AG04449 (cell line): Measurements from ENCODE around the gene LTN1.
A peak's percentile ranks its signal among the peaks of the same experiment; 100 is the strongest.

Experiments
- CTCF ChIA-PET: fragments of 350-600 bp; formaldehyde crosslinking; extraction: SDS; loops from one replicate; lab custom pipeline; 2021; ENCODE audit warnings: antibody characterized with exemption; lab: Yijun Ruan, JAX
- POLR2A ChIA-PET: fragments of 400-600, 350-600 bp; formaldehyde crosslinking; extraction: SDS; loops from one replicate; lab custom pipeline; 2020; ENCODE audit warnings: antibody characterized with exemption, inconsistent platforms; lab: Yijun Ruan, JAX
- DNase-seq: peaks from one replicate; pipeline ENCODE4 v3.0.0-alpha.2; 2010; ENCODE audit warnings: low read depth, low spot score
- H3K4me3 ChIP-seq: 2 replicates; pipeline ENCODE4 v1.5.1; 2011; ENCODE audit warnings: low read depth, mild to moderate bottlenecking, control low read depth, low read length
- TF ChIP-seq, protein P1 (sequence below): IDR thresholded peaks from one replicate; pipeline ENCODE4 v1.5.1; 2011; ENCODE audit warnings: mild to moderate bottlenecking, moderate library complexity, low read length, control low read depth, inconsistent platforms; ENCODE audit not compliant: insufficient read depth; ENCODE audit errors: missing control alignments

Gene LTN1

GRCh38 chr21:28884976-28885852 is 107.5 kb downstream of the LTN1 start:
- no peak for DNase-seq
- ChIA-PET CTCF (interaction anchor here (1.4 kb wide), 1 partner anchor 21 kb away, joined by 3 read pairs; no protein-coding TSS in a partner anchor), POLR2A (no interaction called here)
- peak overlapping the region; percentile 73 for H3K4me3 ChIP-seq
- TF ChIP-seq, protein P1, sequence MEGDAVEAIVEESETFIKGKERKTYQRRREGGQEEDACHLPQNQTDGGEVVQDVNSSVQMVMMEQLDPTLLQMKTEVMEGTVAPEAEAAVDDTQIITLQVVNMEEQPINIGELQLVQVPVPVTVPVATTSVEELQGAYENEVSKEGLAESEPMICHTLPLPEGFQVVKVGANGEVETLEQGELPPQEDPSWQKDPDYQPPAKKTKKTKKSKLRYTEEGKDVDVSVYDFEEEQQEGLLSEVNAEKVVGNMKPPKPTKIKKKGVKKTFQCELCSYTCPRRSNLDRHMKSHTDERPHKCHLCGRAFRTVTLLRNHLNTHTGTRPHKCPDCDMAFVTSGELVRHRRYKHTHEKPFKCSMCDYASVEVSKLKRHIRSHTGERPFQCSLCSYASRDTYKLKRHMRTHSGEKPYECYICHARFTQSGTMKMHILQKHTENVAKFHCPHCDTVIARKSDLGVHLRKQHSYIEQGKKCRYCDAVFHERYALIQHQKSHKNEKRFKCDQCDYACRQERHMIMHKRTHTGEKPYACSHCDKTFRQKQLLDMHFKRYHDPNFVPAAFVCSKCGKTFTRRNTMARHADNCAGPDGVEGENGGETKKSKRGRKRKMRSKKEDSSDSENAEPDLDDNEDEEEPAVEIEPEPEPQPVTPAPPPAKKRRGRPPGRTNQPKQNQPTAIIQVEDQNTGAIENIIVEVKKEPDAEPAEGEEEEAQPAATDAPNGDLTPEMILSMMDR = no peak

GRCh38 chr21:28884481-28884880 is 108.2 kb downstream of the LTN1 start:
- ChIA-PET CTCF (interaction anchor here (0.9 to 1.4 kb wide), 3 partner anchors 9 to 21 kb away, joined by 3 read pairs; no protein-coding TSS in a partner anchor), POLR2A (interaction anchor here (1.0 to 1.3 kb wide), 2 partner anchors 10 to 12 kb away, joined by 3 read pairs; no protein-coding TSS in a partner anchor)
- H3K4me3 ChIP-seq = peak overlapping the region; percentile 73
- TF ChIP-seq, protein P1 = no peak
- no peak for DNase-seq

GRCh38 chr21:28883931-28884330 is 108.7 kb downstream of the LTN1 start:
- TF ChIP-seq, protein P1 = no peak
- POLR2A ChIA-PET = interaction anchor here (1.0 to 1.3 kb wide), 2 partner anchors 9 to 11 kb away, joined by 3 read pairs; no protein-coding TSS in a partner anchor
- CTCF ChIA-PET = interaction anchor here (0.9 to 1.0 kb wide), 2 partner anchors 10 to 20 kb away, joined by 3 read pairs; no protein-coding TSS in a partner anchor
- H3K4me3 ChIP-seq = peak overlapping the region; percentile 73; the same call in 1 of the 2 replicates
- no peak for DNase-seq

DNA sequence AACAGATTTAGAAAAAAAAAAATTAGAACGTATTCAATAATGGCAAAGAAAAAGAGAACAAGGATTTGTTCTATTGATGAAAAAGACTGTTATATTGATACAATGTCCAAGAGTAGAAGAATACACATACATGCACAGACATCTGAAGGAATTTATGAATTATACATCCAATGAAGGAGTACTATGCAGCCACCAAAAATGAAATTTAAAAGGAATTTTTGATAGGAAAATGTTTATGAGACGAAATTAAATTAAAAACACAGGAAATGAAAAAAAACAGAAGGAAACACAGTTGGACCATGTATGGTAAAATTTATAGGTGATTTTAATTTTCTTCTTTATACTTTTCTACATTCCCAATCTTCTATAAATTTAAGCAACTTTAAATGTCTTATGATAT is 110.3 kb downstream of the LTN1 start:
- DNase-seq = no peak
- TF ChIP-seq, protein P1 = no peak
- ChIA-PET POLR2A (no interaction called here), CTCF (no interaction called here)
- H3K4me3 ChIP-seq = no peak overlapping the region
